Ramos (cell line): ENCODE measurements around the gene AKR1C4.
"Not testable (repeated sequence)": the region's sequence is repeated elsewhere in the genome, so short reads cannot be mapped to it uniquely, and the experiment has no call there.

Source experiments
- in situ Hi-C: fragments of 300-500 bp; cut with MboI; formaldehyde crosslinking; loops from one replicate; pipeline ENCODE4 v1.14.3; 2022; ENCODE audit warnings: low sequenced_read_pairs; ENCODE audit not compliant: unreplicated experiment

AKR1C4 gene

DNA sequence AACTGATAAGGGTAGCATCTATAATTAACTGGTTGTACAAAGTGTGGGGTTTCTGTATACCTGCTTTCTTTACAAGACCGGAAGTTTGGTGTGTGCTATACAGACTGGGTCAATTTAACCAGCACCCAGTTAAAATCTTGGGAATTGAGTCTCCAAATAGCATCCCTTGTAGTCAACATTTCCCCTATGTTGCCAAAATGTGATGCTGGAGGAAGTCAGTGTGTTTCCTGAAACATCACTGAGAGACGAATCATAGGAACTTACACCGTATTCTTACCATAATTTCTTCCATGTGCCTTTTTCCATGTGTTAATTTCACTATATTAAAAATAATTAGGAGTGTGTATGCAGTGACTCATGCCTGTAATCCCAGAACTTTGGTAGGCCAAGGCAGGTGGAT is 1.7 kb downstream of the AKR1C4 start:
- in situ Hi-C loops: no loop called here

DNA sequence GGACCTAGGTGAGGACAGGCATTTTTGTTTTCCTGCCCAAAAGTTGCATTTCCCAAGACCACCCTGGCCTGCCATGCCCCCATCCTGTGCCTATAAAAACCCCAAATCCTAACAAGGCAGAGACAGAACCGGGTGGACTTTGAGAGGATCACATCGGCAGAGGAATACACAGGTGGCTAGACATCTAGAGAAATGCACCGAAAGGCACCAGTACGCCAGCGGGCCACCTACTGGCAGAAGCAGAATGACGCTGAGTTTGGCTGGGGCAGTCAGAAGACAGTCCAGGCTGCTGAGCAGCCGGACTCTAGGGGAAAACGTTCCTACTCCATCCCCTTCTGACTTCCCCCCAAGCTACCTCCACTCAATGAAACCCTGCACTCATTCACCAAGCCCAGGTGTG is 2.8 kb downstream of the AKR1C4 start:
- in situ Hi-C loops: no loop called here

DNA sequence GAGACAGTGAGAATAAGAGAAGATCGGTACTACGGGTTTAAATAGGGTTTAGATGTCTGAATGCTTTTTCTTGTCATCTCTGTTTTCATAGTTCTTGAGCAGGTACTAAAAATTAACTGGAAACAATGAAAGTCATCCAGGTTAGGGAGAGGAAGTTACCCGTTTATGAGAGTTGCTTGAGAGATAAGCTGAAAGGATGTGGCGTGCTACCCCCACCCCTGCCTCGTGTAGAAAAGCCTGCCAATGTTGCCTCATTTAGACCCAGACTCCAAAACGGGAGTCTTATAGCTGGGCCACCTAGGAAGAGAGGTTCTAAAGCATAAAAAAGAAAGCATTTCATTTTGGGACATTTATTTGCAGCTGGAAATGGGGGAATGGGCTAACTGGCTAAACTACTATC is 10.2 kb downstream of the AKR1C4 start:
- in situ Hi-C loops: no loop called here

GRCh38 chr10:5209776-5210175 is 13.1 kb downstream of the AKR1C4 start:
- in situ Hi-C loops: not testable (repeated sequence)

- in situ Hi-C loops: not testable (repeated sequence)
These were observed 13.6 kb downstream of the AKR1C4 start for GRCh38 chr10:5210261-5210660.

GRCh38 chr10:5211696-5212536 is 15.3 kb downstream of the AKR1C4 start:
- in situ Hi-C loops: no loop called here

- in situ Hi-C loops: no loop called here
These were observed 20.2 kb downstream of the AKR1C4 start for GRCh38 chr10:5216801-5217200.

GRCh38 chr10:5219262-5219661 is 22.6 kb downstream of the AKR1C4 start:
- in situ Hi-C loops: no loop called here

GRCh38 chr10:5222942-5223341 is 26.3 kb downstream of the AKR1C4 start:
- in situ Hi-C loops: not testable (repeated sequence)

DNA sequence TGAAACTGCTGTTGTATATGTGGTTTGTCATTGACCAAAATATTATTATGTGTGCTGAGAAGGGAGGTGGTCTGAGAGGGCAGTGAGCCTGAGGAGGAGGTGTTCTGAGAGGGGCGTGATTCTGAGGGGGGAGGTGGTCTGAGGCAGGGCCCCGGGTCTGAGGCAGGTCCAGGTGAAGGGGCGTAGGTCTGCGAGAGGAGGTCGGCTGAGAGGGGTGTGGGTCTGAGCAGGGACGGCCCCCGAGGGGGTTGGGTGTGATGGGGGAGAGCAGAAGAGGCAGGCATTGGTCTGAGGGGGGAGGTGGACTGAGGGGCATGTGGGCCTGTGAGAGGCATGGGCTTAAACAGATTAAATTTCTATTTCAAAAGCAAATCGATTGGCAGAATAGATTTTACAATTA is 32.4 kb downstream of the AKR1C4 start:
- in situ Hi-C loops: no loop called here

DNA sequence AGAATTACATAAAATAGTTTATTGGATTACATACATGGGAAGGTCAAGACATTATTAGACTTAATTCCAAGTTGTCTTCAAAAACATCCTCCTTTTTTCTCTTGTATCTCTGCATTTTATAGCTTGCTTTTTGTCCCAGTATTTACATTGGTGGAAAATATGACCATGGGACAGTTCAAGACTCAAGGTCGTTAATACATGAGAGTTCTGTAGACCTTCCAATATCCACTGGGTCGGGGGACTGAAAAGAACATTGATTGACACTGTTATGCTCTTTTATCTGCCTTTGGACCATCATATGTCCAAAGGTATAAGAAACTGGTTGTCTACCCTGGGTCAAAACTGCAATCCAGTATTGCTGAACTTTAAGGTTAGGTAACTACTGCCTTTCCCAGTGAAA is 36.7 kb downstream of the AKR1C4 start:
- in situ Hi-C loops: no loop called here

- in situ Hi-C loops: no loop called here
These were observed 37.6 kb downstream of the AKR1C4 start for GRCh38 chr10:5234106-5234860.

DNA sequence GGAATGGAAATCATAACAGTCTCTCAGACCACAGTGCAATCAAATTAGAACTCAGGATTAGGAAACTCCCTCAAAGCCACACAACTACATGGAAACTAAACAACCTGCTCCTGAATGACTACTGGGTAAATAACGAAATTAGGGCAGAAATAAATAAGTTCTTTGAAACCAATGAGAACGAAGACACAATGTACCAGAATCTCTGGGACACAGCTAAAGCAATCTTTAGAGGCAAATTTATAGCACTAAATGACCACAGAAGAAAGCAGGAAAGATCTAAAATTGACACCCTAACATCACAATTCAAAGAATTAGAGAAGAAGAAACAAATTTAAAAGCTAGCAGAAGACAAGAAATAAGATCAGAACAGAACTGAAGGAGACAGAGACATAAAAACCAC is 40.9 kb downstream of the AKR1C4 start:
- in situ Hi-C loops: not testable (repeated sequence)

DNA sequence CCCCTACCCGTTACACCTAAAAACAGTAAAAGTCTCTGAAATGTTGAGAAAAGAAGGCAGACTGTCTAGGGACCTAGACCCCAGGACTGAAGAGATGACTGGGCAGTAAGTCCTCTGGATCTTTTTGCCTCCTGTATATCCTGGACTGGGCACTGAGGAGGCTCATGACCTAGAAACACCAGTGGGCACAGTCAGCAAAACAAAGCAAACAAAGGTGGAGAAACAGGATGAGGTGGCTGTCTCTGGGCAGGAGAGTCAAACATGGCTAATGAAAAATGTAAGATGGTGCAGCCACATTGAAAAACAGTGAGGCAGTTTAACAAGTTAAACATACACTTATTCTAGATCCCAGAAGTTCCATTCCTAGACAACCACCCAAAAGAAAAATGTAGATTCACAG is 45.9 kb downstream of the AKR1C4 start:
- in situ Hi-C loops: no loop called here

DNA sequence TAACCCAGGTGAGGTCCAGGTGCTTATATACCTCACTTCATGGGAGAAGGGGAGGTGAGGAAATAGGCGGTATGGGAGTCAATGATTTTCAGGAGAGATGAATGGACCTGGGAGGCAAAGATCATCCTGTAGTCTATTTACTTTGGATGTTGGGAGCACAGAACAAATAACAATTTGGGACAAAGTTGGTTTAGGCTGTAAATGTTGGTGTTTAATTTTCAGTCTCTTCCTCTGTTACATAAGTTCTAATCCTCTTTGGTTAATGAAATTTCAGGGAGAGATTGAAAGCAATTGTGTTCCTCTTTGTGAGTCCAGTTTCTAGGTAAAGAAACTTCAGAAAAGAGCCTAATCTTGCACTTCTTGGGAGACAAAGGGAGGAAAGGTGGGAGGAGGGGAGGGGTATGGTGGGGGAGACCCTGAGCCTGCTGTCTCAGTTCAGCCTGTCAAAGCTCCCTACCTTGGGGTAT is 46.9 kb downstream of the AKR1C4 start:
- in situ Hi-C loops: no loop called here

DNA sequence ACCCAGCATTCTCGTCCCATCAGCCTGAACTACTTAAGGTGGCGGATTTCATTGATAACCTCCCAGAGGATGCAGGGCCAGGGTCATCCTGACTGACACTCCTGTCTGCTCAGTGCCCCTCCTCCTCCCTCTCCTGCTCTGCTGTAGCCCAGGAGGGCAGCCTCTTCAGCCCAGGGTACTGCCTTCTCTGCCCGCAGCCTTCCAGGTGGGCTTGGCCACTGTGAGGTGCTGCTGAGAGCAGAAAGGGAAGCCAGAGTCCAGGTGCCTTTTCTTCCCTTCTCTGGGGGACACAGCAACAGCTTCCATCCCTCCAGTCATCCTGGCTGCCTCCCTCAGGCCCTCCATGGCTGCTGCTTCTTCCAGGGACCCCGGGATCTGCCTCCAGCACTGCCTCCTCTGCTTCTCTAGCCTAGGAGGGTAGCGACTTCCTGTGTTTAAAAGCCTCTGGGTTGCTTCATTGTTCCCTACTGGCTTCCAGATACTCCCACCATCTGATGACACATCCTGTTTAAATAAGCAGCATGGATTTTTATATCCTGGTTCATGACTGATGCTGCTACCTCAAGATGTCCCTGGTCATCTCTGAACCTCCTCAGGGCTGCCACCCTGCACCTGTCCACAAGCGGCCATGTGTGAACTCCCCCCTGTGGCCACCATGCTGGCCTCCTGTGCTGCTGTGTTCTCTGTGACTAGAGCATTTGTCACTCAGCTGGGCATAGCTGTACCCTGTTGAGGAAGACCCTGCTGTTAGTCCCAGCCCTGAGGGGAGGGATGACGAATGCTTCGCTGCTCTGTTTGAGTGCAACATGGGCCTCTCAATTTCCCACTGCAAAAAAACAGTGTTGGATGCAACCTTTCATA is 55.8 kb downstream of the AKR1C4 start:
- in situ Hi-C loops: no loop called here

DNA sequence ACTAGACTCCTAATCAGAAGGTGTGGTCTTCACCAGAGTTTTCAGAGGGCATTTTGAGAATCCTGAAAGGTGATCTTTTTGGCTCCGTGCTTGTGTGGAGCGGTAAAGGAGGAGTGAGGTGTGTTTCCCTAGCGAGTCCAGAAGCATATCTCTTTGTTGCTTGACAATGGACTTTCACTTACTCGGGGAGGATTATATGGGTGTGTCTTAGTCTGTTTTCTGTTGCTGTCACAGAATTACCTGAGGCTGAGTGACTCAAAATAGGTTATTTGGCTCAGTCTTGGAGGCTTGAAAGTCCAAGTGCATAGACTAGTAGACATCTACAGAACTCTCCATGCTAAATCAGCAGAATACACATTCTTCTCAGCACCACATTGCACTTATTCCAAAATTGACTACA is 57.9 kb downstream of the AKR1C4 start:
- in situ Hi-C loops: no loop called here

DNA sequence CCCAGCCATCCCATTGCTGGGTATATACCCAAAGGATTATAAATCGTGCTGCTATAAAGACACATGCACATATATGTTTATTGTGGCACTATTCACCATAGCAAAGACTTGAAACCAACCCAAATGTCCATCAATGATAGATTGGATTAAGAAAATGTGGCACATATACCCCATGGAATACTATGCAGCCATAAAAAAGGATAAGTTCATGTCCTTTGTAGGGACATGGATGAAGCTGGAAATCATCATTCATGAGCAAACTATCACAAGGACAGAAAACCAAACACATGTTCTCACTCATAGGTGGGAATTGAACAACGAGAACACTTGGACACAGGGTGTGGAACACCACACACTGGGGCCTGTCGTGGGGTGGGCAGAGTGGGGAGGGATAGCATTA is 61.1 kb downstream of the AKR1C4 start:
- in situ Hi-C loops: not testable (repeated sequence)

GRCh38 chr10:5259132-5259951 is 62.7 kb downstream of the AKR1C4 start:
- in situ Hi-C loops: no loop called here
